ENCODE data around the gene PSPH. TPM values are rescaled to one million over a fixed set of nuclear protein-coding genes. Genes with fewer than 3 reads are reported as not detected.
A peak's percentile ranks its signal among the peaks of the same experiment; 100 is the strongest.
"Not testable (repeated sequence)": the region's sequence is repeated elsewhere in the genome, so short reads cannot be mapped to it uniquely, and the experiment has no call there.

The PSPH gene
- 39.6 and 53.2 TPM in 2 replicates for total RNA-seq (2014; rRNA removed; shearing (Covaris generic))

GRCh38 chr7:56051339-56052191, at the start of gene PSPH, which contains the start of gene CCT6A:
PSPH (minus strand) TSS chr7:56051444; CDS start chr7:56021212, 30,232 bp downstream.
CCT6A (plus strand) TSS chr7:56051765; CDS start chr7:56051849, 84 bp downstream.
- Histone ChIP-seq H3K27ac (peak within 1 kb of the TSS; percentile 77), H3K4me3 (peak within 1 kb of the TSS; percentile 86), H3K4me1 (peaks cover 11% of the 10 kb centered on the region)

DNA sequence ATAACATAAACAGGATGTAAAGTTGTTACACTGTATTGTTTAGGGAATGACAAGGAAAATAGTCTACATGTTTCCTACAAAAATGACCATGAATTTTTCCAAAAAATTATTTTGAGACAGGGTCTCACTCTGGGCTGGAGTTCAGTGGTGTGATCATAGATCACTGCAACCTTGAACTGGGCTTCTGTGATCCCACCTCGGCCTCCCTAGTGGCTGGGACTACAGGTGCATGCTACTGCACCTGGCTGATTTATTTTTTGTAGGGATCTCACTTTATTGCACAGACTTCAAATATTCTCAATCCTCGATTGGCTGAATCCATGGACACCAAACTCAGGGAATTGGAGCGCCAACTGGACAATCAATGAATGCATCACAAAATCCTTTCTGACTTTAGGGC, 48.4 kb upstream of the PSPH start:
- H3K36me3 ChIP-seq: peaks cover 71% of the 10 kb centered on the region
- DNase-seq: no peak
- no peaks in the 10 kb centered on the region for H3K9me3 ChIP-seq (replicated peaks)

More at GRCh38 chr7:56051339-56052191, at the start of gene PSPH, which contains the start of gene CCT6A:
- H3K36me3 ChIP-seq: peaks cover 43% of the 10 kb centered on the region
- H3K9me3 ChIP-seq (replicated peaks): no peaks in the 10 kb centered on the region
- DNase-seq: peak; percentile 99
- no peaks in the 10 kb centered on the region for H3K27me3 ChIP-seq

DNA sequence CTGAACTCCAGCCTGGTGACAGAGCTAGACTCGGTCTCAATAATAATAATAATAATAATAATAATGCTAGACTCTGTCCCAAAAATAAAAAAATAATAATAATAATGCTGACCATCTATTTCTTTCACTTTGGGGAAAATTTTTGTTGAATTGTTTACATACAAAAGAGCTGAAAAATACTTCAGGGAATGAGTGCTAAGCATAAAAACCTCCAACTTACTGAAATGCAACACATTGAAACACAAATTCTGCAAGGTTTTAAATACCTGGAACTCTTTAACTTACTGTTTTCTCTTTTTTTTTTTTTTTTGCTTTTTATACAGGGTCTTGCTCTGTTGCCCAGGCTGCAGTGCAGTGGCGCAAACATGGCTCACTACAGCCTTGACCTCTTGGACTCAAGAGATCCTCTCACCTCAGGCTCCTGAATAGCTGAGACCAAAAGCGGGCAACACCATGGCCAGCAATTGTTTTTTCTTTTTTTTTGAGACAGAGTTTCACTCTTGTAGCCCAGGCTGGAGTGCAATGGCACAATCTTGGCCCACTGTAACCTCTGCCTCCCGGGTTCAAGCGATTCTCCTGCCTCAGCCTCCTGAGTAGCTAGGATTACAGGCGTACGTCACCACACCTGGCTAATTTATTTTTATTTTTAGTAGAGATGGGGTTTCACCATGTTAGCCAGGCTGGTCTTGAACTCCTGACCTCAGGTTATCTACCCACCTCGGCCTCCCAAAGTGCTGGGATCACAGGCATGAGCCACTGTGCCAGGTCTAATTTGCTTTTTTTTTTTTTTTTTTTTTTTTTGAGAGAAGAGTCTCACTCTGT, 47.2 kb upstream of the PSPH start:
- not testable (repeated sequence) for H3K27me3 ChIP-seq; H3K9me3 ChIP-seq (replicated peaks); H3K27ac ChIP-seq; H3K4me1 ChIP-seq; H3K4me3 ChIP-seq; DNase-seq
- peaks cover 59% of the 10 kb centered on the region for H3K36me3 ChIP-seq

More for the DNA sequence above, 48.4 kb upstream of the PSPH start:
- no peak overlapping the region for H3K4me3 ChIP-seq
- H3K4me1 ChIP-seq: no peaks in the 10 kb centered on the region
- no peaks in the 10 kb centered on the region for H3K27me3 ChIP-seq
- H3K27ac ChIP-seq: no peak overlapping the region

- H3K4me3 ChIP-seq: no peak overlapping the region
- no peak overlapping the region for H3K27ac ChIP-seq
- no peaks in the 10 kb centered on the region for H3K9me3 ChIP-seq (replicated peaks)
- no peak for DNase-seq
- no peaks in the 10 kb centered on the region for H3K27me3 ChIP-seq
- H3K4me1 ChIP-seq: 0 out of 2 replicates have a peak, but pooled peaks cover under 1% of the 10 kb centered on the region
- peaks cover 52% of the 10 kb centered on the region for H3K36me3 ChIP-seq
These were observed 46.5 kb upstream of the PSPH start for GRCh38 chr7:56097700-56098099.

GRCh38 chr7:56092789-56093531, 41.7 kb upstream of the PSPH start, which contains the start of gene PHKG1:
PHKG1 (minus strand) TSS chr7:56092952; CDS start chr7:56088941, 4,011 bp downstream.
- no peak within 1 kb of the TSS for H3K4me3 ChIP-seq

DNA sequence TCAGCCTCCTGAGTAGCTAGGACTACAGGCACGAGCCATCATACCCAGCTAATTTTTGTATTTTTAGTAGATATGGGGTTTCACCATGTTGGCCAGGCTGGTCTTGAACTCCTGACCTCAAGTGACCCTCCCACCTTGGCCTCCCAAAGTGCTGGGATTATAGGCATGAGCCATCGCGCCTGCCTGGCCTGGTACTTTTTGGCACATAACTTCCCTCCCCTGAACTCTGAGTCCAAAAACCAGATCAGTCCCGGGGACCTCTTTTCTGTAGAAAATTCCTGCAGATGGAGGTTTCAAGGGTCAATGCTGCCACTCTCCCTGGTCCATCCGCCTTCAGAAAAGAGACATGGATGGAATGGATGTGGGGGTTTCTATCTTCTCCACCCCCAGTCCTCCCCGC, 41.1 kb upstream of the PSPH start:
- not testable (repeated sequence) for H3K27me3 ChIP-seq; DNase-seq; H3K36me3 ChIP-seq; H3K9me3 ChIP-seq (replicated peaks); H3K4me1 ChIP-seq; H3K4me3 ChIP-seq; H3K27ac ChIP-seq

More at GRCh38 chr7:56092789-56093531, 41.7 kb upstream of the PSPH start, which contains the start of gene PHKG1:
- Histone ChIP-seq H3K27me3 (no peaks in the 10 kb centered on the region), H3K9me3 (replicated peaks) (no peaks in the 10 kb centered on the region), H3K27ac (no peak within 1 kb of the TSS), H3K4me1 (0 out of 2 replicates have a peak, but pooled peaks cover 3% of the 10 kb centered on the region), H3K36me3 (peaks cover 9% of the 10 kb centered on the region)
- peak; percentile 82 to 83 for DNase-seq

DNA sequence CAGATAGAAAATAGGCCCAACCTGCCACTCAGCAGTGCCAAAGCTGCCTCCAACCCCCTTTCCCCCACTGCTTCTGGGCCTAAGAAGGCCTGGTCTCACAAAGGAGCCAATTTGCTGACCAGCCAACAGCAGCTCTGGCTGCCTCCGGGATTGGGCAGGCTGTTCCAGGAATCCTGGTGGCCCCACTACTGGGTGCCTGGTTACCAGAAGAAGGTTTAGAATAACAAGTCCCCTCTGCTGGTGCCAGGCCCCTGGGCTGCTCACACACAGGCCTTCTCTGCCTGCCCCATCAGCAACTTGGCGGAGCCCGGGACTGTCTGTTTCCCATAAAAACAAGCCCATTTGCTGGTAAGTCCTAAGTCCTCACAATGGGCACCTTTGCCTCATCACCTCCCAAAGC, 40.3 kb upstream of the PSPH start:
- Histone ChIP-seq H3K27ac (no peak overlapping the region), H3K4me1 (0 out of 2 replicates have a peak, but pooled peaks cover 3% of the 10 kb centered on the region), H3K4me3 (no peak overlapping the region), H3K36me3 (no peaks in the 10 kb centered on the region), H3K27me3 (no peaks in the 10 kb centered on the region), H3K9me3 (replicated peaks) (no peaks in the 10 kb centered on the region)
- no peak for DNase-seq

GRCh38 chr7:56087445-56087844, 36.2 kb upstream of the PSPH start:
- no peak for DNase-seq
- no peaks in the 10 kb centered on the region for H3K4me1 ChIP-seq
- no peak overlapping the region for H3K4me3 ChIP-seq
- H3K27ac ChIP-seq: no peak overlapping the region
- no peaks in the 10 kb centered on the region for H3K9me3 ChIP-seq (replicated peaks)
- H3K27me3 ChIP-seq: no peaks in the 10 kb centered on the region
- H3K36me3 ChIP-seq: no peaks in the 10 kb centered on the region

- no peaks in the 10 kb centered on the region for H3K9me3 ChIP-seq (replicated peaks)
- H3K27ac ChIP-seq: no peak overlapping the region
- DNase-seq: no peak
- no peaks in the 10 kb centered on the region for H3K4me1 ChIP-seq
- no peak overlapping the region for H3K4me3 ChIP-seq
- H3K36me3 ChIP-seq: no peaks in the 10 kb centered on the region
- no peaks in the 10 kb centered on the region for H3K27me3 ChIP-seq
These were observed 35.5 kb upstream of the PSPH start for GRCh38 chr7:56086761-56087160.

DNA sequence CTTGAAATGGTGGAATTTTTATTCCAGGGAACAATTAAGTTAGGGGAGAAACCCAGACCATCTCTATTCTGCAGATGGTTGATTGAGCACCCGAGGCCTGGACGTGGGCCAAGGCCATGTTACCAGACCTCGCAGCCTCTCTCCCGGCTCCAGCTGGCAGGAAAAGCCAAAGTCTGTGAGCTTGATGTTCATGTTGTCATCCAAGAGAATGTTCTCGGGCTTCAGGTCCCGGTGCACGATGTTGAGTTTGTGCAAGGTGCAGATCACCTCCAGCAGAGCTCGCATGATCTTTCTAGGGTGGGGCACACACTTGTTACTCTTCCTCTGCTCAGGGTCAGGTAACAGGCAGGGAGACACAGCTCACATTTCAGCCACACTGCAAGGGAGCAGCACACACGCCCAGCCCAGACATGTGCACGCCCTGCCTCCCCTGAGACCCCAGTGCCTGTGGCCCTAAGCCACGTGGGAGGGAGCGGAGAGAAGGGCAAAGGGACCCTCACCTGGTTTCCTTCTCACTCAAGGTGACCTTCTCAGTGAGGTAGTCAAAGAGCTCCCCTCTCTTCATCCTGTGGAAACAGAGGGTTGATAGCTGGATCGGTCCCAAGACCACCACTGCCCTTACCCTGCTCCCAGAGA, 32.0 kb upstream of the PSPH start:
- Histone ChIP-seq H3K4me1 (no peaks in the 10 kb centered on the region), H3K27me3 (no peaks in the 10 kb centered on the region), H3K9me3 (replicated peaks) (no peaks in the 10 kb centered on the region), H3K27ac (no peak overlapping the region), H3K4me3 (no peak overlapping the region), H3K36me3 (no peaks in the 10 kb centered on the region)
- no peak for DNase-seq

DNA sequence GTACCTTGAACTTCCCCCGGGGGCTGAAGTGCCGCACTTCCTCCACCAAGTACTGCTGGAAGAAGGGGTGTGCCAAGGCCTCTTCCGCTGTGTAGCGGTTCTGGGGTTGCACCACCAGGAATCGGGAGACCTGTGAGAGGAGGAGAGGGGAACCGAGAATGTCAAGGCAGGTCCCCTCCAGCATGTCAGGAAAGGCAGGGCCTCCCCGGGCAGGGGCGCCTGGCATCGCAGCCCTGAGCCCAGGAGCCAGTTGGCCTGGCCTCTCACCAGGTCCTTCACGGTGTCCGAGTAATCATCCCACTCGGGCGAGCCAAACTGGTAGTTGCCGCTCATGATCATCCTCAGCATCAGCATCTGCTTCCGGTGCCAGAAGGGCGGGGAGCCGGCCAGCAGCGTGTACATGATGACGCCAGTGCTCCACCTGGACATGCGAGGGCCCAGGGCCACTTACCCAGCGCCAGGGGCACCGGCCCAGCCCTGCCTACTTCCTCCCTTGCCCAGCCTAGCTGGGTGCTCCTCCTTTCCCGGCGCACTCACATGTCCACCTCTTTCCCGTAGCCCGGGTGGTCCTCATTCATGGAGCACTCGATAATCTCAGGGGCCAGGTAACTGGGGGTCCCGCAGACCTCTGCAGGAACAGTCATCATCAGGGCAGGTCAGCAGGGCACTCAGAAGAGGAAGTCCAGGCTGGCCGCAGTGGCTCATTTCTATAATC, 30.5 kb upstream of the PSPH start:
- H3K4me1 ChIP-seq: no peaks in the 10 kb centered on the region
- no peak for DNase-seq
- no peak overlapping the region for H3K27ac ChIP-seq
- no peak overlapping the region for H3K4me3 ChIP-seq
- no peaks in the 10 kb centered on the region for H3K36me3 ChIP-seq
- no peaks in the 10 kb centered on the region for H3K9me3 ChIP-seq (replicated peaks)
- no peaks in the 10 kb centered on the region for H3K27me3 ChIP-seq

DNA sequence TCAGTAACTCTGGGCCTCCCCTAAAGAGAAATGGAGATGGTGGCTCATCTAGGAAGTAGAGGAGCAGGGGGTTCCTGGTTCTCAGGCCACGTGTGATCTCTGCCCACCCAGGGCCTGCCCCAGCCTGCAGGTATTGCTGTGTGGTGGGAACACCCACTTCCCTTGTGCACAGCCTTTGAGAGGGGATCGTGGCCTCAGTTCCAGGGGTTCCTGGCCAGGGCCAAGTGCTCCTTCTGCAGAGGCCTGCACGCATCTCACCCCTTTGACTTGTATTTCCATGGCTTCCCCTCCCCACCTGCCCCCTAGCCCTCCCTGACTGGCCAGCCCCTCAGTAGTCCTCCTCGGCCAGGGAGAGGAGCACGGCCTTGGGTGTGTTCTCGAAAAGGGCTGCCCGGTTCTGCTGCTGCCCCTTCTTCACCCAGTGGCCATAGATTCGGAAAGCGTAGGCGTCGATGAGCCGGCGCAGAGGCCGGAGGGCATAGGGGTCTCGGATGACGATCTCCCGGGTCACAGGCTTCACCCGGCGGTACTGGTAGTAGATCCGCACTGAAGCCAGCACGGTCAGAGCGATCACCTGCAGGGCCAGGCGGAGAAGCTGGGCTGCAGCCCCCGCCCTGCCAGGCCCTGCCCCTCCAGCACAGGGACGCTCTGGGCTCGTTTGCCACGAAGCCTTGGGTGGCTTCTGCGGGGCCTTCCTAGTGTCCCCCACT, 29.6 kb upstream of the PSPH start:
- H3K36me3 ChIP-seq; H3K4me3 ChIP-seq; H3K27me3 ChIP-seq; DNase-seq; H3K27ac ChIP-seq; H3K9me3 ChIP-seq (replicated peaks); H3K4me1 ChIP-seq: not testable (repeated sequence)

Measured in SJCRH30 (cell line).